AG08396 (cell line): ENCODE data around the gene CDK10.

Experiments used
- DNase-seq: peaks from one replicate; pipeline ENCODE4 v3.0.0; 2012; ENCODE audit warnings: low spot score, mixed read lengths

Gene CDK10

GRCh38 chr16:89733322-89733721, 46.8 kb downstream of the CDK10 start:
- no peak for DNase-seq

DNA sequence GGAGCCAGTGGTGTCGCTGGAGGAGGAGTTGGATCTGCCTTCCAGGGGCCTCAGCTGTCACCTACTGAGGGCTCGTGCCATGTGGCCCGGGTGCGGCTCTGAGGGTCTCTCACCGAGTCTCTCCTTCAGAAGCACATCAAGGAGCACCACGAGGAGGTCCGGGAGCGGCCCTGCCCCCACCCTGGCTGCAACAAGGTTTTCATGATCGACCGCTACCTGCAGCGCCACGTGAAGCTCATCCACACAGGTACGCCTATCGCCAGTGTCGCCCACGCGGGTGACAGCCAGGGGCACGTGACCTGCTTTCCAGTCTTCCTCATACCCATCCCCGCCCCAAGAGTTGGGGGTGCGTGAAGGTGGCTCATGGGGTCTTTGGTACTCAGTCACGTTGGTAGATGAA, 47.3 kb downstream of the CDK10 start:
- DNase-seq = no peak

DNA sequence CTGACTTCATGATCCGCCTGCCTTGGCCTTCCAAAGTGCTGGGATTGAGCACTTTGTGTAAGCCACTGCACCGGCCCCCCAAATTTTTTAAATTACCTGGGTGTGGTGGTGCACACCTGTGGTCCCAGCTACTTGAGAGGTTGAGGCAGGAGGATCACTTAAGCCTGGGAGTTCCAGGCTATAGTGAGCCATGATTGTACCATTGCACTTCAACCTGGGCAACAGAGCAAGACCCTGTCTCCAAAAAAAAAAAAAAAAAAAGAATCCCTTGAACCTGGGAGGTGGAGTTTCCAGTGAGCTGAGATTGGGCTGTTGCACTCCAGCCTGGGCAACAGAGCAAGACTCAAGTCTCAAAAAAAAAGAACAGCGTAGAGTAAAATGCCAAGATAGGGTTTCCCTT, 50.1 kb downstream of the CDK10 start:
- no peak for DNase-seq

- DNase-seq = no peak
Measured at GRCh38 chr16:89737341-89738071, 51.0 kb downstream of the CDK10 start.

DNA sequence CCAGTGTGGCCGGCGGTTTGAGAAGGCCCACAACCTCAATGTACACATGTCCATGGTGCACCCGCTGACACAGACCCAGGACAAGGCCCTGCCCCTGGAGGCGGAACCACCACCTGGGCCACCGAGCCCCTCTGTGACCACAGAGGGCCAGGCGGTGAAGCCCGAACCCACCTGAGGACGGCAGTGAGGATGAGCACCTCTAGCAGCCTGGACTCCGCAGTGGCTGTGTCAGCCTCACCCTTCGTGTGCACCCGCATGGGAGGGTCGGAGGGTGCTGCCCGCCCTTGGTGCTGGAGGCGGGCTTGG, 51.5 kb downstream of the CDK10 start:
- no peak for DNase-seq

DNA sequence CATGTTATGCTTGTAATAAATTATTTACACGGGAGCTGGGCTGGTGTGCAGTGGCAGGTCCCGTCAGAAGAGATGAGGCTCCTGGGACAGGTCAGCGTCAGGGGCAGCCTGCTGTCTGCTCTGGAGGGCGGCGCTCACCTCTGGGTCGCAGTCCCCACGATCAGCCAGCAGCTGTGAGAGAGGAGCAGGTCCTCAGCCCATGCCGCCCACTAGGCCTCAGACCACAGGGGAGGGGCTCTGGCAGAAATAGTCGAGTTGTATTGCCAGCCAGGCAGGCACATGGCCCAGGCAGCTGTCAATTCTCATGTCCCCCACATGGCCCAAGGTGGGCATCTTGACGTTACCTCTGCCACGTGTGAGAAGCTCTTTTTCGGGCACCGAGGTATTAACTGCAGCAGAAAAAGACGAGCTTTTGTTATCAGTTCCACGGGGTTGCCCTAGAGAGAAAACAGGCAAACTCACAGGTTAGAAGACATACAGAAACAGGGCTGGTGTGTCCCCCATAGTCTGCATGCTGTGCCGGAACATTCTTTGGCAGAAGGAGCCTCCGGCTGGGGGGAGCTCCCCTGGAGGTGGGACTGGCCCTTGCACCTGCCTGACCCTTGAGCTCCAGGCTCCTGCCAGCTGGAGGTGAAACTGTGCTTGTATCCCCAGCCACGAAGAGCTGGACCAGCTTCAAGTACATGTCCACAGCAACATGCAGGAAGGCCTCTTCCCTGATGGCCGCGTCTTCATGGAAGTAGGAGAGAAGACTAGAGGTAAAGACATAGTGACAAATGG, 52.2 kb downstream of the CDK10 start:
- no peak for DNase-seq

DNA sequence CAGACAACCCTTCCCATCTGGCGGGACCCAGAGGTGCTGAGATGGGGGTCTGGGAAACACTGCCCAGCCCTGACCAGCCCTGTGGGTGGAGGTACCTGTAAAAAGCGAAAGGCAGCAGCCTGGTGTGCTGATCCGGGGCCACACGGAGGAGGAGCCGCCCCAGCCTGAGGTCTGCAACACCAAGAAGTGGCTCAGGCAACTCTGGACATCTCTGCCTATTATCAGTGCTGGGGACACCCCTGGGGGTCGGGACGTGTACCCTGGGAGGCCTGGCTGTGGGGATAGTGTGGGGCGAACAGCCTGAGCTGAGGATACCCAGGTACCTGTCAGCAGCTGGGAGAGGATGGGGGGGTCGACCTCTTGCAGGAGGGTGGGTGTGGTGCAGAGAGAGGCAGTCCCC, 52.9 kb downstream of the CDK10 start:
- DNase-seq = no peak

GRCh38 chr16:89741342-89742014, 55.0 kb downstream of the CDK10 start:
- no peak for DNase-seq

DNA sequence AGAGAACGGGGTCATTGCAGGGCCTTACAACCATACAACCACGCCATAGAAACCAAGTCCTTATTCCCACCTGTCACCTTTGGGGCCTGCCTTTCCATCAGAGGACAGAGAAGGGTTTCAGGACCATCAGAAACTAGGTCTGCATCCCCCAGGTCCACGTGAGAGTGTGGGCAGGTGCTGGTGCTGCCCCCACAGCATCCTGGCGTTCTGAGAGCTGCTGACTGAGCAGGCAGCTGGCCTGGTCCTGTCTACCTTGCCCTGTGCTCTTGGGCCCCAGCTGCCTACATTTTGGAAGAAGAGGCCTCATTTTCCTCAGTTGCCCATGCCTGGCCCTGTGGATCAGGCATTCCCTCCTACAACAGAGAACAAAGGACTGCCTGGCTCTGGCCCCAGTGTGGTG, 56.5 kb downstream of the CDK10 start:
- DNase-seq = no peak

DNA sequence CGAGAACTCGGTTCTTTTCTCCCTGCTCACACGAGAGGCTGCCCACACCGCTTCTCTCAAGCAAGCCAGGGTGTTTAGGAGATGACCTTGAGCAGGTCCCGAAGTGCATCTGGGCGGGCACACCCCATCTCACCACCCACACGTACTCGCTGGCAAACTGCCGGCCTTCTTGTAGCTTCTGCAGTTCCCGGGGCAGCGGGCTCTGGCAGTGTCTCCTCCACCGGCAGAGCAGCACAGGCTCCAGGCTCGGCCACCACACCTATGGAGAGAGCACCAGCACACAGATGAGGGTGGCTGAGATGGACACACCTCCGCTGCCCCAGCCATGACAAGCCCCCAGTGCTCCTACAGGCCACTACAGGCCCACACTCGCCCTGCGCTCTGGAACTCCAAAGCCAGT, 58.3 kb downstream of the CDK10 start:
- no peak for DNase-seq
